Brain microvascular endothelial cell (primary cell): ENCODE data around the gene PCDH12.

Experiments used
- DNase-seq: peaks from one replicate; pipeline ENCODE4 v3.0.0-alpha.2; 2020
- H3K27ac ChIP-seq: fragments of 250-450 bp; sonication (Bioruptor Pico); 2 replicates; pipeline ENCODE4 v1.5.1; 2020; ENCODE audit warnings: mild to moderate bottlenecking, moderate library complexity
- H3K27me3 ChIP-seq: fragments of 250-450 bp; sonication (Bioruptor Pico); replicated peaks from 2 replicates; pipeline ENCODE4 v1.5.1; 2020; ENCODE audit warnings: mild to moderate bottlenecking
- H3K36me3 ChIP-seq: fragments of 250-450 bp; sonication (Bioruptor Pico); replicated peaks from 2 replicates; pipeline ENCODE4 v1.5.1; 2020; ENCODE audit warnings: mild to moderate bottlenecking
- H3K4me3 ChIP-seq: 2 replicates; pipeline ENCODE4 v1.5.1; 2011; ENCODE audit warnings: low read depth, mild to moderate bottlenecking, control low read depth, low read length, moderate library complexity
- in situ Hi-C: cut with HindIII; loops from 2 replicates; pipeline ENCODE4 v1.10.0; 2017; ENCODE audit warnings: low sequenced_read_pairs, low pct_ligation_motif_present
- TF ChIP-seq, protein P1 (sequence below): IDR thresholded peaks from 2 replicates; pipeline ENCODE4 v1.5.1; 2011; ENCODE audit warnings: low read depth, mild to moderate bottlenecking, moderate library complexity, low read length, control low read depth, inconsistent platforms; ENCODE audit errors: missing control alignments

The PCDH12 gene

DNA sequence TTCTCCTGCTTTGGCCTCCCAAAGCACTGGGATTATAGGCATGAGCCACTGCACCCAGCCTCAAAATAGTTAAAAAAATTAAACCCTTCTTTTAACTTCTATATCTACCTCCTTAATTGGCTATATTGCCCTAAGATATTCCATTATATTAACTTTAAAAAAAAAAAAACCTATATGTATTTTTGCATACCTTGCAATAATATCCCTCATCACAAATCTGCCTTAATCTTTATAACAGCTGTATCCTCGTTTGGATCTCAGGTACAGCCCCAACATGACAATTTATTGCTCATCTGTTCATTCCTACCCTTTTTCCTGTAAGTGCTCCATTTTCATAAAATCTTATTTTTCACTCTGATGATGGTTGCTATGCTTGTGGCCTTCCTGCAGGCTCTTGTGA, 42.2 kb upstream of the PCDH12 start:
- no peak for DNase-seq
- in situ Hi-C loops: no loop called here
- Histone ChIP-seq H3K27me3 (no peaks in the 10 kb centered on the region), H3K4me3 (no peak overlapping the region), H3K36me3 (peaks cover 34% of the 10 kb centered on the region), H3K27ac (no peak overlapping the region)
- TF ChIP-seq, protein P1, sequence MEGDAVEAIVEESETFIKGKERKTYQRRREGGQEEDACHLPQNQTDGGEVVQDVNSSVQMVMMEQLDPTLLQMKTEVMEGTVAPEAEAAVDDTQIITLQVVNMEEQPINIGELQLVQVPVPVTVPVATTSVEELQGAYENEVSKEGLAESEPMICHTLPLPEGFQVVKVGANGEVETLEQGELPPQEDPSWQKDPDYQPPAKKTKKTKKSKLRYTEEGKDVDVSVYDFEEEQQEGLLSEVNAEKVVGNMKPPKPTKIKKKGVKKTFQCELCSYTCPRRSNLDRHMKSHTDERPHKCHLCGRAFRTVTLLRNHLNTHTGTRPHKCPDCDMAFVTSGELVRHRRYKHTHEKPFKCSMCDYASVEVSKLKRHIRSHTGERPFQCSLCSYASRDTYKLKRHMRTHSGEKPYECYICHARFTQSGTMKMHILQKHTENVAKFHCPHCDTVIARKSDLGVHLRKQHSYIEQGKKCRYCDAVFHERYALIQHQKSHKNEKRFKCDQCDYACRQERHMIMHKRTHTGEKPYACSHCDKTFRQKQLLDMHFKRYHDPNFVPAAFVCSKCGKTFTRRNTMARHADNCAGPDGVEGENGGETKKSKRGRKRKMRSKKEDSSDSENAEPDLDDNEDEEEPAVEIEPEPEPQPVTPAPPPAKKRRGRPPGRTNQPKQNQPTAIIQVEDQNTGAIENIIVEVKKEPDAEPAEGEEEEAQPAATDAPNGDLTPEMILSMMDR: no peak

DNA sequence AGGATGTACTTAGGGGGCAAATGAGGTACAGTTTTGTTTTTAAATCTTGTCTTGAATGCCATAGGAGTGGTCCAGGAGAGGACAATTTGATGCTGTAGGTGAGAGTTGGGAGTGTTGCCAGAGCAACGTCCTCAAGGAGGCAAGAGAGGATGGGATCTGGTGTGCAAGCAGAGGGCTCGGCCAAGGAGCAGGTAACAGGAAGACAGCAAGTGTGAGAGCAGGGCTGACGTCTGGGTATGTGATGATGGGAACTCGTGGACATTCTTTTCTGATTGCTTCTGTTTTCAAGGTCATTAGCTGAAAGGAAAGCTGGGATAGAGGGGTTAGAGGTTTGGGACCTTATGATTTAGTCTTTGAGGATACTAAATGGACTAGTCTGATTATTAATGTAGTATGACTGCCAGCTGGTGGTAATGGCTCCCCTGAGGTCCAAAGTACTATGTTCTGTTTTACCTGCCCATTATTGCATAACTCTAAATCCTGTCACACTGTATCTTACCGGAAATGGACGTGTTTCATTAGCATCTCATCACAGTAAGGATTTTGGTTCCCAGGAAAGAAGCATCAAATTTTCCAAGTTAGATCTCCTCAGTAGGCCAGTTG, 39.5 kb upstream of the PCDH12 start:
- no peak for DNase-seq
- Histone ChIP-seq H3K36me3 (peaks cover 37% of the 10 kb centered on the region), H3K27ac (no peak overlapping the region), H3K27me3 (no peaks in the 10 kb centered on the region), H3K4me3 (no peak overlapping the region)
- TF ChIP-seq, protein P1: no peak
- in situ Hi-C loops: loop anchor here (25.0 kb wide), 1 partner anchor 140 kb away; no protein-coding TSS in a partner anchor

DNA sequence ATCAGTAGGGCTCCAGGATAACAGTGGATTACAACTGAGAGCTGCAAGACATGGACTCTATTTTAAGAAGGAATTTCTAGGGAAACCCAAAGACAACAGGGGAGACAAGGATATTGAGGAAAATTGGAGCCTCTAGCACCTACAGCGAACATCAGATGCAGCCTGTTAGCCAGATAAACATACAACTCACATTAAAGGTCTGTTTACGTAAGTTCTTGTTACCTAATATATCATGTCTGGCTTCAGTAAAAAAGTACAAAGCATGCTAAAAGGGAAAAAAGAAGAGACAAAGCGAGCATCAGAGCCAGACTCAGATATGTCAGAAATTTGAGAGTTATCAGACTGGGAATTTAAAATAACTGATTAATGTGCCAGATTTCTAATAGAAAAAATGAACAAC, 37.7 kb upstream of the PCDH12 start:
- no peak overlapping the region for H3K4me3 ChIP-seq
- H3K27ac ChIP-seq: no peak overlapping the region
- no peaks in the 10 kb centered on the region for H3K27me3 ChIP-seq
- TF ChIP-seq, protein P1: no peak
- peaks cover 28% of the 10 kb centered on the region for H3K36me3 ChIP-seq
- DNase-seq: no peak
- in situ Hi-C loops: loop anchor here (25.0 kb wide), 1 partner anchor 142 kb away; no protein-coding TSS in a partner anchor

DNA sequence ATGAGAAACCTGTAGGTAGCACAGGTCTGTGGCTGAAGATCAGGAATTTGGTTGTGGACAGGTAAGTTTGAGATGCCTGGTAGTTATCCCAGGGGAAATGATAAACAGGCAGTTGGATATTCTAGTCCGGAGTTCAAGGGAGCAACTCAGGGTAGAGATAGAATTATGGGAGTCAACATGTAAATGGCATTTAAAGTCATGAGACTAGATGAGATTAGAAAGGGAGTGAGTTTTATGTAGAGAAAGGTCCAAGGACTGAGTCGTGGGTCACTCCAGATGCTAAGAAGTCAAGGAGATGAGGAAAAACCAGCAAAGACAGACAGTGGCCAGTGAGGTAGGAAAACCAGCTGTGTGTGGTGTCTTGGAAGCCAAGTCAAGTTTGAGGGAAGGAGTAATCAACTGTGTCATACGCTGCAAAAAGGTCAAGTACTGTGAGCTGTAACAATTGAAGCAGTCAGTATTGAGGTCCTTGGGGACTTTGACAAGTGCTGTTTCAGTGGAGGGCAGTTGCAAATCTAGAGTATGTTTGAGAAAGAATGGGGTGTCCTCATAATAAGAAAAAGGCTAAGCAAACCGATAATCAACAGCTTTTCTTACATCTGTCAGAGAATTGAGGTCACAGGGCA, 36.6 kb upstream of the PCDH12 start:
- DNase-seq: no peak
- in situ Hi-C loops: loop anchor here (25.0 kb wide), 1 partner anchor 143 kb away; no protein-coding TSS in a partner anchor
- H3K36me3 ChIP-seq: peaks cover 25% of the 10 kb centered on the region

DNA sequence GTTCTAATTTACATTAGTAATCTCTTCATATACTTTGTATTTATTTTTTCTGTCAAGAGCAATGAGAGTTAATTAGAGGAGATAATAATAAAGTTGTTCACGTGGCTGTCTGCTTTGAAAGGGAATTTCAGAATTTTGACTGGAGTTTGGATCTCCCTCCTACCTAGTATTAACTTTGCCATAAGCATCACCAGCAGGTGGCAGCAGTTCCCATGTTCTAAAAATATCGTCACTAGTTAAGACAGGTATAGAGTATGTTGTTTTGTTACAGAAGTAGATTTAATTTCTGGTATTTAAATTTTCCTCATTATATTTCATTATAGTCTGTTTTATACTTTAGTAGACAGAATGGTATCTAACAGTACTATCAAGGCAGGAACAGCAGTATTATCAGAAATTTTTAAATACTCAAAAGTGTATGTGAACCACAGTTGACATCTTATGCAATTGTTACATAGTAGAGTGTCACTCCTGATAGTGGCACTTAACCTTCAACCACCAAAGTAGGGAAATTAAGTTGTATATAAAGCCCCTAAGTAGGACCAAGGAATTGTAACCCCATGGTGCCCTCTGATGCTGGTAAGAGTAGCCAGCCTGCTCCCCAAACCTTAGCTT, 34.5 kb upstream of the PCDH12 start:
- no peak overlapping the region for H3K4me3 ChIP-seq
- DNase-seq: peak; percentile 54
- H3K27ac ChIP-seq: no peak overlapping the region
- H3K27me3 ChIP-seq: no peaks in the 10 kb centered on the region
- in situ Hi-C loops: loop anchor here (25.0 kb wide), 1 partner anchor 145 kb away; no protein-coding TSS in a partner anchor
- TF ChIP-seq, protein P1: peak; percentile 74
- H3K36me3 ChIP-seq: peaks cover 24% of the 10 kb centered on the region

More for the DNA sequence above, 36.6 kb upstream of the PCDH12 start:
- Histone ChIP-seq H3K27ac (no peak overlapping the region), H3K4me3 (no peak overlapping the region), H3K27me3 (no peaks in the 10 kb centered on the region)
- TF ChIP-seq, protein P1: no peak
